Renal cortical epithelial cell (primary cell): ENCODE data around the gene NELFE. TPM values are rescaled to one million over a fixed set of nuclear protein-coding genes. Genes with fewer than 3 reads are reported as not detected.
"Not testable (repeated sequence)": the region's sequence is repeated elsewhere in the genome, so short reads cannot be mapped to it uniquely, and the experiment has no call there.

Experiments used
- DNase-seq: peaks from one replicate; pipeline ENCODE4 v3.0.0-alpha.2; 2011; ENCODE audit warnings: low read depth
- total RNA-seq: library from RNA; depleted of rRNA; stranded (reverse); fragments of >200 nt; gene quantifications from 2 replicates; pipeline ENCODE4 v1.2.3, GENCODE V29; 2014

NELFE gene
- total RNA-seq: 92.3 and 146 TPM in 2 replicates

GRCh38 chr6:31958741-31959739, at the start of gene NELFE, which contains the start of gene SKIC2:
Gene NELFE (minus strand): TSS chr6:31958971. CDS start chr6:31958446, 525 bp downstream.
Gene SKIC2 (plus strand): TSS chr6:31959175. CDS start chr6:31959193, 18 bp downstream.
- DNase-seq: peak; percentile 94

- DNase-seq: not testable (repeated sequence)
These were observed 49.3 kb upstream of the NELFE start for GRCh38 chr6:32008037-32008436.

- not testable (repeated sequence) for DNase-seq
These were observed 48.3 kb upstream of the NELFE start for GRCh38 chr6:32007086-32007485.

DNA sequence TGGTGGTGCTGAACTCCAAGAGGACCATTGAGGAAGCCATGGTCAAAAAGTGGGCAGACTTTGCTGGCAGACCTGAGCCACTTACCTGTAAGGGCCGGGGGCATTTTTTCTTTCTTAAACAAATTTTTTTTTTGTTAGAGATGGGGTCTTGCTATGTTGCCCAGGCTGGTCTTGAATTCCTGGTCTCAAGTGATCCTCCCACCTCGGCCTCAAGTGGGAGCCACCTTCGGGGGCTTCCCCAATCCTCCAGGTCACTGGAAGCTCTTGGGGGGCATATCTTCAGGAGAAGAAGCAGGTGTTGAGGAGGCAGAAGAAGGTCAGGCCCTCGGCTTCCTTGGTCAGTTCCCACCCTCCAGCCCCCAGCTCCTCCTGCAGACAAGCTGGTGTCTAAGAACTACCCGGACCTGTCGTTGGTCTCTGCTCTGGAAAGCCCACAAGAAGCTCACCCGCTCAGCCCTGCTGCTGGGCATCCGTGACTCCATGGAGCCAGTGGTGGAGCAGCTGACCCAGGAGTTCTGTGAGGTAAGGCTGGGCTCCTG, 47.3 kb upstream of the NELFE start:
- DNase-seq: not testable (repeated sequence)

DNA sequence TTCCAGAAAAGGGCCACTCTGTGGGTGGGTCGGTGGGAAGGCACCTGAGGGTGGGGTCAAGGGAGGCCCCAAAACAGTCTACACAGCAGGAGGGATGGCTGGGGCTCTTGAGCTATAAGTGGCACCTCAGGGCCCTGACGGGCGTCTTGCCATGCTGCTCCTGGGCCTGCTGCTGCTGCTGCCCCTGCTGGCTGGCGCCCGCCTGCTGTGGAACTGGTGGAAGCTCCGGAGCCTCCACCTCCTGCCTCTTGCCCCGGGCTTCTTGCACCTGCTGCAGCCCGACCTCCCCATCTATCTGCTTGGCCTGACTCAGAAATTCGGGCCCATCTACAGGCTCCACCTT, 46.7 kb upstream of the NELFE start:
- DNase-seq: not testable (repeated sequence)

- not testable (repeated sequence) for DNase-seq
These were observed 46.2 kb upstream of the NELFE start for GRCh38 chr6:32004864-32005537.

DNA sequence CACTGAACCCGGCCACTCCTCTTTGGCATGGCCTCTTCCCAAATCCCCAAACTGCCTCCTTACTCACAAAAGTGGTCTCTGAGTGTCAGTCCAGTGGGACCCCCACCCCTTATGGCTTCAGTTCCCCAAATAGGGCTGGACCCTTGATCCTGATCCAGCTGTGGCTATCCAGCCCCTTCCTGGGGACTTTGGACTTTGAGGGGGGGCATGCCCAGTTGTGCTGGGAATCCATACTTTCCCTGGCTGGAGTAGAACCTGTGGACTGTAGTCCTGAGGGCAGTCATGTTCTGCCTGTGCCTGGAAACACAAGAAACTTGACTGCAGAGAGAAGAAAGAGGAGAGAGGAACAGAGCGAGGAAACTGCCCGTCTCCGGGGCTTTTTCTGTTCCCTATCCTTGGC, 45.6 kb upstream of the NELFE start:
- not testable (repeated sequence) for DNase-seq

GRCh38 chr6:32003301-32003700, 44.5 kb upstream of the NELFE start:
- not testable (repeated sequence) for DNase-seq

- not testable (repeated sequence) for DNase-seq
These were observed 43.9 kb upstream of the NELFE start for GRCh38 chr6:32002546-32003268.

DNA sequence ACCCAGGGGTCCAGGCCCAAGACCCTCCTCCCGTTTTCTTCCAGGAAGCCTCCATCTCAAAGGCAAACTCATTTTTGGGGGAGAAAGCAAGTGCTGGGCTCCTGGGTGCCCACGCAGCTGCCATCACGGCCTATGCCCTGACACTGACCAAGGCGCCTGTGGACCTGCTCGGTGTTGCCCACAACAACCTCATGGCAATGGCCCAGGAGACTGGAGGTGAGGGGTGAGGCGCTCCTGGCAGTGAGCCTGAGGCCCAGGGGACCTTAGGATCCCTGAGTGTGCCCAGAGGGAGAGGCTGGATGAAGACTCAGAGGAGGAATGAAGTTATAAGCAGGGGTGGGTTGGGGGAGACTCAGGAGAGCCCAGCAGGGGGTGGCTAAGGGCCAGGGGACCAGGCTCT, 37.6 kb upstream of the NELFE start:
- not testable (repeated sequence) for DNase-seq

DNA sequence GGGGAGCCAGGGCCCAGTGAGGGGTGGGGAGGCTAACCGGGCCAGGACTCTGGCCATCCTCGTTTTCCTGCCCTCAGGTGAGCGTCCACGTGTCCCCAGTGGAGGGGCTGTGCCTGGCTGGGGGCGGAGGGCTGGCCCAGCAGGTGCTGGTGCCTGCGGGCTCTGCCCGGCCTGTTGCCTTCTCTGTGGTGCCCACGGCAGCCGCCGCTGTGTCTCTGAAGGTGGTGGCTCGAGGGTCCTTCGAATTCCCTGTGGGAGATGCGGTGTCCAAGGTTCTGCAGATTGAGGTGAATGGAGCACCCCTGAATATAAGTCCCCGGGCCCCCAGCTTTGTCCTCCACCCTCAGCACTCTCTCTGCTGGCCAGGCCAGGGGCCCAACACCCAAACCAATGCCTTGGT, 35.6 kb upstream of the NELFE start:
- not testable (repeated sequence) for DNase-seq

- DNase-seq: not testable (repeated sequence)
These were observed 30.6 kb upstream of the NELFE start for GRCh38 chr6:31989363-31989762.

DNA sequence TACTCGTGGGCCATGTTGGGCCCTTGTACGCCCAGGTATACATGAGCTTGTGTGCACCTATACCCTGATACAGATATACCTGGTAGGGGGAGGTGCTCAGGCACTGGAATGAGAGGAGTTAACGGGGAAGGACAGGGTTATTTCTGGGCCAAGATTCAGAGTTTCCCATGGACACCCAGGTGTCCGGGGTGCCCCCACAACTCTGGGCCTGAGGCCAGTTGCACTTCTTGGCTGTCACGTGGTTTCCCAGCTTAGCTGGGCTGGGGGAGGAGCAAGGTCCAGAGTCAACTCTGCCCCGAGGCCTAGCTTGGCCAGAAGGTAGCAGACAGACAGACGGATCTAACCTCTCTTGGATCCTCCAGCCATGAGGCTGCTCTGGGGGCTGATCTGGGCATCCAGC, 23.0 kb upstream of the NELFE start, which contains the start of gene C4A:
C4A (plus strand) TSS at position 314 of the 400 bp plus-strand sequence; CDS start at position 365, 51 bp downstream.
- not testable (repeated sequence) for DNase-seq

DNA sequence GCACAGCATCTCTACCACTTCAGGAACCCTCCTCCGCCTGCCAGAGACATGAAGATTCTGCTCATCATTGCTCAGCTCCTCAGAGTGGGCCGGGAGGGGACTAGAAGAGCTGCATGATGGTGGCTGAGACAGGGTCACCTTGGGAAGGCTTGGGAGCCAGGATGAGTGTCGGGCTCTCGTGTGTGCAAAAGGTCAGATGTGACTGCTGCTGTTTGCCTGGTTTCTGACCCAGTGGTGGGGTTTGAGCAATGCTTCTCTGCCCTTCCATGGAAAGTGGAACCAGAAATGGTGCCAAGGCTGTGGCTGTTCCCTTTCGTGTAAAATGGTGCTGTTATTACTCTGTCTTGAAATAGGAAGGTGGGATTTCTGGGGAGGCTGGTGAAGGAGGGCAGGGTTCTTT, 22.2 kb upstream of the NELFE start:
- not testable (repeated sequence) for DNase-seq

DNA sequence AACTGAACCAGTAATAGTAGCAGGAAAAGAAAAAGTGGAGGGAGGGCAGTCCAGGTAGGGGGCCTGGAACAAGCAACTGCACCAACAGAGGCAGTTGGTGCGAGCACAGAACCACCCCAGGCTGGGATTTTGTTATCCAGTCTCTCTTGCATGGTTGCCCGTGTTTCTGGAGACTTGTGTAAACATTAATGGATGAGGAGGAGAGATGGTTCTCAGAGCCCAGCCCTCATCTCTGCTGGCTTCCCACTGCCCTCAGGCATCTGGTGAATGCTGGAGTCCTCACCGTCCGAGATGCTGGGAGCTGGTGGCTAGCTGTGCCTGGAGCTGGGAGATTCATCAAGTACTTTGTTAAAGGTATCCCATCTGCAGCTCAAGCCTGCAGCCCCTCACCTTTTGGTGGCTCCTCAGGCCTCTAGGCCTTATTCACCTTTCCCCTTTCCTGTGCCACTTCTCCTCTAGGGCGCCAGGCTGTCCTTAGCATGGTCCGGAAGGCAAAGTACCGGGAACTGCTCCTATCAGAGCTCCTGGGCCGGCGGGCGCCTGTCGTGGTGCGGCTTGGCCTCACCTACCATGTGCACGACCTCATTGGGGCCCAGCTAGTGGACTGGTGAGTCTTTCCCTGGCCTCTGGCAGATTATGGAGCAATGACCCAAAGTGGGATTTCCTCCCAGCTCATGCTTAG, 21.6 kb upstream of the NELFE start:
- peak; percentile 26 for DNase-seq

GRCh38 chr6:31979238-31979898, 20.6 kb upstream of the NELFE start:
- DNase-seq: no peak

DNA sequence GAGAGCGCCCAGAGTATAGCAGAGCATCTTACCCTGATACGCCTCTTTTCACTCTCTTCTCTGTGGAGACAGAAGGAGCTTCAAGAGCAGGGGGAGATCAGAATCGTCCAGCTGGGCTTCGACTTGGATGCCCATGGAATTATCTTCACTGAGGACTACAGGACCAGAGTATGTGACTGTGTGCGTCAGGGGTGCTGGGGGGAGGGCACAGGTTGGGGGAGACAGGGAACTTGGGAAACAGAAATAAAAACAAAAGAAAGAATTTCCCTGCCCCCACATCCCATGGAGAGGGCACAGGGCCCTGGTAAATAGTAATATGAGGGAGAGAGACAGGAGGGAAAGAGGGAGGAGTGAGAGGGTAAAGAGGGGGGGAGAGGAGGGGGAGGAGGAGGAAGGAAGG, 20.1 kb upstream of the NELFE start:
- no peak for DNase-seq

DNA sequence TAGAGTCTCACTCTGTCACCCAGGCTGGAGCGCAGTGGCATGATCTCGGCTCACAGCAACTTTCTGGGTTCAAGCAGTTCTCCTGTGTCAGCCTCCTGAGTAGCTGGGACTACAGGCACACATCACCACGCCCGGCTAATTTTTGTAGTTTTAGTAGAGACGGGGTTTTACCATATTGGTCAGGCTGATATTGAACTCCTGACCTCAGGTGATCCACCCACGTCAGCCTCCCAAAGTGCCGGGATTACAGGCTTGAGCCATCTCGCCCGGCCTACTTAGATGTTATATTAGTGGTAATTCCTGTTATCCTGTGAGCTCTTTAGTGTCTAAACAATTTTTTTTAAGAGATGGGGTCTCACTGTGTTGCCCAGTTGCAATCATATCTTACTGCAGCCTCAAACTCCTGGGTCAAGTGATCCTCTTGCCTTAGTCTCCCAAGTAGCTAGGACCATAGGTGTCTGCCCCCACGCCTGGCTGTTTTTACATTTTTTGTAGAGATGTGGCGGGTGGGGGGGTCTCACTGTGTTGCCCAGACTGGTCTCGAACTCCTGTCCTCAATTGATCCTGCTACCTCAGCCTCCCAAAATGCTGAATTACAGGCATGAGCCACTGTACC, 19.2 kb upstream of the NELFE start:
- no peak for DNase-seq

DNA sequence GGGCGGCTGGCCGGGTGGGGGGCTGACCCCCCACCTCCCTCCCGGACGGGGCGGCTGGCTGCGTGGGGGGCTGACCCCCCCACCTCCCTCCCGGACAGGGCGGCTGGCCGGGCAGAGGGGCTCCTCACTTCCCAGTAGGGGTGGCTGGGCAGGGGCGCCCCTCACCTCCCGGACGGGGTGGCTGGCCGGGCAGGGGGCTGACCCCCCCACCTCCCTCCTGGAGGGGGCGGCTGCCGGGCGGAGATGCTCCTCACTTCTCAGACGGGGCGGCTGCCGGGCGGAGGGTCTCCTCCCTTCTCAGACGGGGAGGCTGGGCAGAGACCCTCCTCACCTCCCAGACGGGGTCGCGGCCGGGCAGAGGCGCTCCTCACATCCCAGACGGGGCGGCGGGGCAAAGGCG, 17.3 kb upstream of the NELFE start:
- not testable (repeated sequence) for DNase-seq
